GM19099 (cell line): Measurements from ENCODE around the gene BCAT1.

Source experiments
- POLR2A ChIP-seq: IDR thresholded peaks from 3 replicates; pipeline ENCODE4 v1.6.1; 2011; ENCODE audit warnings: low read depth; ENCODE audit not compliant: insufficient read length; ENCODE audit errors: extremely low read depth

Gene BCAT1

DNA sequence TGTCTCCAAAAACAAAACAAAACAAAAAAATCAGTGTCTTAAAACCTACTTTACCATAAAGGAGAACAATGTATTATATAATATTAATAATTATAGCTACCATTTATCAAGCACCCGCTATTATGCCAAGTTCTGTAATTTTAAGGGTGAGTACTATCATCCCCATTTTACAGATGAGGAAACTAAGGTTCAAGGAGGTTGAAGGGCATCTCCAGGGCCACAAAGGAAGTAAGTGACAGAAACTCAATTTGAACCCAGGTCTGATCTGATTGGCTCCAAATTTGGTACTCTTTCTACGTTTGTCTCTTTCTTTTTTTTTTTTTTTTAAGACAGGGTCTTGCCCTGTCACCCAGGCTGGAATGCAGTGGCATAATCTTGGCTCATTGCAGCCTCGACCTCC lies 115.4 kb downstream of the BCAT1 start:
- no peak for TF ChIP-seq POLR2A

DNA sequence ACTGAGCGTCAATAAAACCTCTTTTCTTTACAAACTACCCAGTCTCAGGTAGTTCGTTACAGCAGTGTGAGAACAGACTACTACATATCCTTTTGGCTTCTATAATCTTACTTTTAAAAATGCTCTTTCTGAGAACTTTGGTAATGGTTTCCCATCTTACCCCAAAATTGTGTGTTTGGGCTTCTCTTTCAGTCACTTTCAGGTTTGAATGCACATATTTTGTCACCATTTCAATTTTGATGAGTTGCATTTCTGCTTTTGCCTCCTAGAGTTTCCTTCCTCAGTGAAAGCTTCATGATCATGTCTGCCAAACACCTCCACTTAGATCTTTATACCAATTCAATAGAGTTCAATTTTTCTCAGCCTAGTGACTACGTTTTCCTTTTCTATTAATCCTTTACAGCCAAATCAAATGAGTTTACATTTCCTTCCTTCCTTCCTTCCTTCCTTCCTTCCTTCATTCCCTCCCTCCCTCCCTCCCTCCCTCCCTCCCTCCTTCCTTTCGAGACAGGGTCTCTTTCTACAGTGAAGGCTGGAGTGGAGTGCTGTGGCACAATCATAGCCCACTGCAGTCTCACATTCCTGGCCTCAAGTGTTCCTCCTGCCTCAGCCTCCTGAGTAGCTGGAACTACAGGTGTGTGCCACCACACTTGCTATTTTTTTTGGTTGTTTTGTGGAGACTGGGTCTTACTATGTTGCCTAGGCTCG lies 124.9 kb downstream of the BCAT1 start:
- no peak for TF ChIP-seq POLR2A

DNA sequence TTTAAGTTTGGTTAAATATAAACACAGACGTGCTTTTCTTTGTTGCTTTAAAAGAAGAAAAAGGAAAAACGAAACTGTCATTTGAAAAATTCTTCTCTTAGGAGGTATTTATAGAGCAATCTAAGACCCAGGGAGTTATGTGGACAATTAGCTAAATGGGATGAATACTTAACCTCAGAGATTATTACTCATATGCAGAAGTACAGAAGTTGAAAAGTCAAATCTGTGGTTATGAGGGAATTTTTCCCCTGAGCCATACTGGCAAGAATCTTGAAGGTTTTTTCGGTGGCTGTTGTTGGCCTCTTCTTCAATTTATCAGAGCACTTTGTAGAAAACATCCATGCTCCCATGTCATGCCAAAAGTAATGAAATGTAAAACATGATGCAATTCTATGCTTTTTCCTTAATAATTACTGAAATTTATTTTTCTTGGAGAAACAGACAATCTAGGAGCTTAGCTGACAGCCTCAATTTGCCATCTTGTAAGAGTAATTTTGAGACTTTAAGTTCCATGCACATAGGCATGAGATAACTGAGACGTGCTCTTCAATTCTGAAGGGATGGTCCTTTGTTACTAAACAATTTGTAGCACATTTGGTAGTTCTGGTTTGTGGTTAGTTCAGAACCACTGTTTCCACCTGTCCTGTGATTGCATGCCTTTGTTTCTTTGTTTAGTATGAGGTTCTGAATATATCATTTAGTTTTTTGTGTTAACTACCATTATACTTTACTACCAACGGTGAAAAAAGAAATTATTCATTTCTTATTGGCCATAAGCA lies 126.6 kb downstream of the BCAT1 start:
- TF ChIP-seq POLR2A: no peak

DNA sequence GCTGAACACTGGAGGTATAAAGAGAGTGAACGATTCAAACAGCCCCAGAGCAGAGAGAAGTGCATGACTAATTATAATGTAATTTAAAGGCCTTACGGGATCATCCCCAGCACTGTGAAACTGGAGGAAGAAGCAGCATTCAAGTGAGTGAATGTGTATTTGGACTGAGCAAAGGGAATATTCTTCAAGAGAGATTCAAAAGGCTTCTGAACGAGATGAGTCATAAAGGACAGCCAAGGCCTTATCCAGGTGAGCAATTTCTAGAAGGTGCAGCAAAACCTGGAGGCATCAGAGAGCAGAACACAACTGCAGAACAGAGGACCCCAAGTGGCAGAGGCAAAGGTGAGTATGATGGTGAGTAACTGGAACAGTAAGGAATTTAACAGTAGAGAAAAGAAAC lies 127.2 kb downstream of the BCAT1 start:
- TF ChIP-seq POLR2A: no peak

DNA sequence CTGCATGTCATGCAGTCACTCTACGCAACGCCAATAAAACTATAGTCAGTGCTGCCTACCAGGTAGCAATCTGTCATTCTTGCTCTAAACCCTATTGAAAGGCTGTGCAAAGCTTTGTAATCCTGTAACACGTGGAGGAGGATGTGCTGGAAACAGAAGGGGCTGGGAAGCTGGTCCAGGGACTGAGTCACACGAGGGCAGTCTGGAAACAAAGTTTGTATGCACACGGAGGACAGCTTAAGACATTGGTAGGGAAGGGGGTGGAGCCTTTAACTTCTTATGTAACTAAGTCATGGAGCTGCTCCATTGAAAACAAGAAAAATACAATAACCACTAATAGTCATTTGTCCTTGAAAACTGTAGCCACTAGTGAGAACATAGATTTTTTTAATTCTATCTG lies 128.0 kb downstream of the BCAT1 start:
- TF ChIP-seq POLR2A: no peak

DNA sequence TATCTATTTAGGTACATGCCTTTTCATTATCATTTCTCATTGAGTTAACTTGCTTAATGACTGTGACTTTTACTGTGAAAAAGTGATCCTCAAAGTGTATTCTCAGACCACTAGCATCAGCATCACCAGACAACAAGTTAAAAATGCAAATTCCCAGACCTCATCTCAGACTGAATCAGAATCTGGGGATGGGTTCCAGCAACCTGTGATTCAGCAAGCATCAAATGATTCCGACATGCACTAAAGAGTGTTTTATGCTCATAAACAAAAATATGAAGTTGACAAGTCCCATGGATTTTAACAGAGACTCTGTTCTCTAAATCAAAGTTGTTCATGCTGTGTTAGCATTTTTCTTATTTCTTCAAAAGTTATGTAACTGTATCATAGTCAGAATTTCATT lies 130.6 kb downstream of the BCAT1 start:
- TF ChIP-seq POLR2A: no peak

DNA sequence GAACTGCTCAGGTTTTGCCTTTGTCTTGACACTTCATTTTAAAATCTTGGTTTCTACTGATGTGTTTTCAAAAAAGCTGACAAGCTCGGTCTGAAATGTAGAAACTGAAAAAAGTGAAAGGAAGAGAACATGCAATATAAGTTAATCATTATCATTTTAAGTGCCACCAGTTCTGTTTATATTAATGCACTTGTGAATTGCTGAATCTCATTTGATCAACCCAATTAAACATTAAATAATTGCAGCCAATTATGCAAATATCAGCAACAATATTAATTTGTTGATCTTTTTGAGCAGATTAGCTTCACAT lies 133.8 kb downstream of the BCAT1 start:
- no peak for TF ChIP-seq POLR2A

DNA sequence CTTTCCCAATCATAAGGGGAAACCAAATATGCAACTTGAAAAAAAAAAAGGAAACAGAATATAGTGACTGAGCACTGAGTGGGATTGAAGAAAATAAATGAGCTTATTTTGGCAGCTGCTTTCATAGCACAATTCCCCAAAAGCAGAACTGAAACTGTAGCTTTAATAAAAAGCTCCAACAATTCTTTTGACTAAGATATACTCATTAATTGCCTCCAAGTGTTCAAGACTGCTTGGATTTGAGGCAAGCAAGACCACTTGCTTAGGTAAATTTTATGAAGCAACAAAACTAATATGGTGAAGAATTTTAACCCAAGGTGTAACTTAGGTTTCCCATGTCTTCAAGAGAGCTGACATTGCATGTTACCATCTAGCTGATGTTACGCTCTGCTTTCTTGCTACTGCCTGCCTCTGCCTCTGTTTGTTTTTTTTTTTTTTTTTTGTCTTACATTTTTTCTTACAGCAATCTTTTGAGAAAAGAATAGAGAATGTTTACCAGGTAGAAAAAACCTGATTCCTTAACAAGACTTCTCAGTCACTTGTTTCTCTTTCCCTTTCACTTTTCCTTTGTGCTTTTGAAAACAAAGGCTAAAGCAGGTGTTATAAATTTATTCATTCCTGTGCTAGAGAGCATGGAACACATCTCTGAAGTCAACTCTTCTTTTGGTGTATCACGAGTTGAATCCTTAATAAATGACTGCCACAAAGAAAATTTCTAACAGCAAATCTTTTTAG lies 134.4 kb downstream of the BCAT1 start:
- no peak for TF ChIP-seq POLR2A

DNA sequence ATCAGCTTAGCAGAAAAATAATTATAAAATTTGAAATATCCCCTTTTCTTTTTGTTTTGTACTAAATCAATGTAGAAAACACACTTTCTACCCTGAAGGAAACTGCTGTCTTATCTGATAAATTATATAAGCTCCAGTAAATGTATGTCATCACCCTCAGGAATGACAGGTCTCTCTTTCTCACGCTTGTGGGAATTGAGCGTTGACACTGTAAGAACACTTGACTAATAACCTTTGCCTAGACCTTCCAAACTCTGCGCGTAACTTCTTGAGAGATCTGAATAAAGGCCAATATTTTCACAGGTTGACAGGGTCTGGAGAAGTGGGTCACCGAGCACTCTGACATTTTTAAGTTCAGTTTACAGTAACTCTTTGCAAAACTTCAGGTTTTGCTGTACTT lies 138.5 kb downstream of the BCAT1 start:
- no peak for TF ChIP-seq POLR2A

DNA sequence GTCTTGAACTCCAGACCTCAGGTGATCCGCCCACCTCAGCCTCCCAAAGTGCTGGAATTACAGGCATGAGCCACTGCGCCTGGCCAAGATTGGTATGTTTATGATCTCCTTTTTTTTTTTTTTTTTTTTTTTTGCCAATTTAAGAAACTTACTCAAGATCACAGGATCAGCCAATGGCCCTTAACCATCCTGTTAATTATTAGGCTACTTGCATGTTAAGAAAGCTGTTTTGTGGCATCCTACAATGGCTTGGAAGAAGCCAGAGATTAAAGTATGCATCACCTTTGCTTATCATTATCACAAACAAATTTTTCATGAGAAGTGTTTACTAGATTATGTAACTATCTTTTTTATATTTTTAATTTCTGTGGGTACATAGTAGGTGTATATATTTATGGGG lies 140.2 kb downstream of the BCAT1 start:
- no peak for TF ChIP-seq POLR2A

DNA sequence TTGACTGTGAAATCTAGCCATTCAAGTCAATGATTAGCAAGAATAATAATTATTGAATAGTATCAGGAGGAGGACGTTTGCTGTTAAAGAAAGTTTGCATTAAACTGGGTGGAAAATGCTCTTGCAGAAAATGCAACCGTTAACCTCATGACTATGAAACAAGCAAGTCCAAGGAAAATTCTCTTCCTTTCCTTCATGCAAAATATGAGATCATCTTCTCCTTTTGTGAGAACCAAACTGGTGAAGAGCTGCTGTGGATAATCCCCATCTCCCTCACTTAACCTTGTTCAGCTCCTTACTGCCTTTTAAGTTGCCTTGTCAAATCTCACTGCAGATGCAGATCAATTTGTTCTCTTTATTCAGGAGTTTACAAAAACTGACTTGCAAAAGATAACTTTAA lies 142.5 kb downstream of the BCAT1 start:
- TF ChIP-seq POLR2A: no peak

DNA sequence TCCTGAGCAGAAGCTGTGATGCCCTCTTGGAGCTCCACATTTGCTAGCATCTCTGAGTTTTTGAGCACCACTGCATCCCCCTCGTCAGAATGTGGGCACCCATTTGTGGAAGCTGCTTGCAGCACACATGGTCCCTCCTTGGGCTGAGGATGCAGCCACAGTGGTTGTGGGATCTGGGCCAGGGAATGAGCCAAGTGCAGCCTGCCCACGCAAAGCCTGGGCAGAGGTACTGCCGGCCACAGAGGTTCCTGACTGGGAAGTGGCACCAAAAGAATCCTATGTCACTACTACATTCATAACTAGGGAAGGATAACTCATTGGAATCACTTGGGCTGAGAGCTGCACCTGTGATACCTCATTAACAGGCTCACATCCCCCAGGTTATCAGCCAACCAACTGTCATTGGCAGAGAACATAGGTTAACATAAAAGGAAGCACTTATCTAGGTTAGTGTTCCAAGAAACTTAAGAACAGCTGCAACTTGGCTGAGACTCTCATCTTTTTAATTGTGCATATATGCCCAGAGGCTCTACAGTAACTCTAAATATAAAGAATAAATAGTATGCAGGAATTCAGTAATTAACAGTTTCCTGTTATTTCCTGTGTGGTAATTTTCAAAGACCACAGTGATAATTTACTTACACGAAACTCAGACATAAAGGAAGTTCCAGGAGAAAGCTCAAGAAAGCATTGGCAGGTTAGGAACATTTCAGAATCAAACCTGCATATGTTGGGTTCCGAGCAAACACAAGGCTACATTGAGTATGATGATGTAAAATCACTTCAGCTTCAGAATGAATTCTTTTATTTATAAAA lies 145.3 kb downstream of the BCAT1 start:
- no peak for TF ChIP-seq POLR2A

DNA sequence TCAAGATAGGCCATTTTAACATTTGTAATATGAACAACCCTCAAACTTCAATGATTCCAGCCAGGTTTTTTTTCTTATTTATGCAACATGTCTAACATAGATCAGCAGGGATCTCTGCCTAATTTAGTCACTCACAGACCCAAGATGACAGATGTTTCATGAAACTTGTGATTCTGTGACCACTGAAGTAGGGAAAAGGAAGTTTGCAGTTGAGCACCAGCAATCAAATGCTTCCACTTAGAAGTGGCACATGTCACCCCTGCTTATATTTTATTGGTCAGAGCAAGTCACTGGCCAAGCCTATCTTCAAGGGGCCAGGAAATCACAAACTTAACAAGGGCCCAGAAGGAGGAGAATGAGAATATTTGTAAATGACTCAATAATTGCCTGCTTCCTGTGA lies 150.6 kb downstream of the BCAT1 start:
- TF ChIP-seq POLR2A: no peak

DNA sequence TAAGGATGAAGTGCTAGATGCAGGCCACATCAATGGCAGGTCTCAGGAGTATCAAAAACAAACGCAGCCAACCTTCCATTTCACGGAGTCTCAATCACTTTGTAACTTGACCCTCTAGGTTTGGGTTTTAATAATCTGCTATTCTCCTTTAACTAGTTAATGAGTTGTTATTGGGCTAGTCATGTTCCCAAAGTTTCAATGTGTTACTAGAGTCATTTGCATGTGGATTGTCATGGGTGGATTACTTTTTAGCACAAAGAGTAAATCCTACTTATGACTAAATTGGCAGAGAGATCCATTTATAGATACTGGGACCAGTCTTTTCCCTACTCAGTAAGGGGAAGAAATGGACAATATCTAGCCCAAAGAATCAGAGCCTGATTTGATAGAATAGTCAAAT lies 151.0 kb downstream of the BCAT1 start:
- no peak for TF ChIP-seq POLR2A

DNA sequence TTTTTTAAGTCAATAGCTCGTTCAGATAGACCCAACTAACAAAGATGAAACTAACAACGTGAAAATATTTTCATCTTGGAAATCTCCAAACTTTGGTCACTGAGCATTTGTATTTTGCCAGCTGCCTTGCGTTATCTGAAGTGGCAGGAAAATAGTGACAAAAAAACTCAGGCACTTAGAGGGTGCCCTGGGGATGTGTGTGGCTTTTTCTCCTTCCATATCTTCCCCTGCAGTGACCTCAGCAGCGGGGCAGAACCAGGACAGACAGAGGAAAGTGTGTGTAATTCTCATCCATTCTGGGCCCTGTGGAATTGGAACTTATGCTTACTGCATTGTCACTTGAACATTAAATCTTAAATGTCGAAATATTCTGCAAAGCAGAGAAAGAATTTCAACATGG lies 152.0 kb downstream of the BCAT1 start:
- TF ChIP-seq POLR2A: no peak
